HepG2 (cell line): ENCODE data around the gene PRCD. TPM values are rescaled to one million over a fixed set of nuclear protein-coding genes. Genes with fewer than 3 reads are reported as not detected.

Experiments
- FOXA3 ChIP-seq: IDR thresholded peaks from 2 replicates; pipeline ENCODE4 v1.6.1; 2016; ENCODE audit warnings: missing genetic modification reagents, missing compliant biosample characterization
- GFI1 ChIP-seq: sonication (generic); formaldehyde crosslinking; IDR thresholded peaks from 2 replicates; pipeline ENCODE4 v1.5.0; 2020; ENCODE audit warnings: missing genetic modification reagents, mild to moderate bottlenecking, borderline replicate concordance
- MIXL1 ChIP-seq: IDR thresholded peaks from 2 replicates; pipeline ENCODE4 v1.6.1; 2016
- SMARCC2 ChIP-seq: fragments of 450-650 bp; IDR thresholded peaks from 2 replicates; pipeline ENCODE4 v1.6.1; 2017; ENCODE audit warnings: antibody characterized with exemption, mild to moderate bottlenecking
- ZNF180 ChIP-seq: sonication (generic); formaldehyde crosslinking; IDR thresholded peaks from 2 replicates; pipeline ENCODE4 v1.4.0; 2020; ENCODE audit warnings: low read depth, missing genetic modification reagents, borderline replicate concordance
- ZNF331 ChIP-seq: sonication (generic); formaldehyde crosslinking; IDR thresholded peaks from 2 replicates; pipeline ENCODE4 v1.4.0; 2020; ENCODE audit warnings: missing genetic modification reagents
- ZNF382 ChIP-seq: sonication (generic); formaldehyde crosslinking; IDR thresholded peaks from 2 replicates; pipeline ENCODE4 v1.5.0; 2020; ENCODE audit warnings: missing genetic modification reagents, mild to moderate bottlenecking, borderline replicate concordance
- ZNF619 ChIP-seq: sonication (generic); formaldehyde crosslinking; IDR thresholded peaks from 2 replicates; pipeline ENCODE4 v1.4.0; 2020; ENCODE audit warnings: mild to moderate bottlenecking, missing genetic modification reagents
- ZNF775 ChIP-seq: sonication (generic); formaldehyde crosslinking; IDR thresholded peaks from 2 replicates; pipeline ENCODE4 v1.4.0; 2020; ENCODE audit warnings: missing genetic modification reagents, mild to moderate bottlenecking, moderate library complexity, borderline replicate concordance
- polyA plus RNA-seq, 8 experiments: library from polyadenylated mRNA; depleted of rRNA in 3 of 8; stranded (reverse) in 7 of 8; unstranded in 1 of 8; fragments of >200 nt; fragmentation: Illumina TruSeq in 4 of 8; extraction: Trizol in 4 of 8; gene quantifications; 2 replicates each; pipeline versions ENCODE4 v1.2.1 to v1.2.3, GENCODE V29; 2011 to 2016; ENCODE audit warnings: low read depth in 4 of 8, missing spikeins in 1 of 8, mixed read lengths in 1 of 8; ENCODE audit not compliant: insufficient read depth in 1 of 8
- total RNA-seq, 5 experiments: library from RNA; depleted of rRNA; stranded (reverse); fragments of >200 nt; fragmentation: Illumina TruSeq; extraction: Trizol; gene quantifications; 2 replicates each; pipeline ENCODE4 v1.2.3, GENCODE V29; 2016; ENCODE audit warnings: low read depth in 1 of 5
- TF ChIP-seq, protein P1 (sequence below): IDR thresholded peaks from 2 replicates; pipeline ENCODE4 v1.4.0; 2020; ENCODE audit warnings: mild to moderate bottlenecking, missing genetic modification reagents
- TF ChIP-seq, protein P2 (sequence below): sonication (generic); formaldehyde crosslinking; IDR thresholded peaks from 2 replicates; pipeline ENCODE4 v1.4.0; 2020; ENCODE audit warnings: mild to moderate bottlenecking, missing genetic modification reagents
- TF ChIP-seq, protein P3 (sequence below): sonication (generic); formaldehyde crosslinking; IDR thresholded peaks from 2 replicates; pipeline ENCODE4 v1.4.0; 2020; ENCODE audit warnings: missing genetic modification reagents
- TF ChIP-seq, protein P4 (sequence below): sonication (generic); formaldehyde crosslinking; IDR thresholded peaks from 2 replicates; pipeline ENCODE4 v1.5.1; 2020; ENCODE audit warnings: missing genetic modification reagents, mild to moderate bottlenecking, borderline replicate concordance
- TF ChIP-seq, protein P5 (sequence below): sonication (generic); formaldehyde crosslinking; IDR thresholded peaks from 2 replicates; pipeline ENCODE4 v1.9.0; 2022; ENCODE audit warnings: missing genetic modification reagents, mild to moderate bottlenecking, borderline replicate concordance
- TF ChIP-seq, protein P6 (sequence below): sonication (generic); formaldehyde crosslinking; IDR thresholded peaks from 2 replicates; pipeline ENCODE4 v1.5.0; 2020; ENCODE audit warnings: mild to moderate bottlenecking, missing genetic modification reagents, borderline replicate concordance

PRCD gene
- total and polyA plus RNA-seq, 2 of the 13 experiments (the other 11 are each of a cell fraction or from before 2014, with no cell fraction given), result 0.51 TPM; not detected in 1

DNA sequence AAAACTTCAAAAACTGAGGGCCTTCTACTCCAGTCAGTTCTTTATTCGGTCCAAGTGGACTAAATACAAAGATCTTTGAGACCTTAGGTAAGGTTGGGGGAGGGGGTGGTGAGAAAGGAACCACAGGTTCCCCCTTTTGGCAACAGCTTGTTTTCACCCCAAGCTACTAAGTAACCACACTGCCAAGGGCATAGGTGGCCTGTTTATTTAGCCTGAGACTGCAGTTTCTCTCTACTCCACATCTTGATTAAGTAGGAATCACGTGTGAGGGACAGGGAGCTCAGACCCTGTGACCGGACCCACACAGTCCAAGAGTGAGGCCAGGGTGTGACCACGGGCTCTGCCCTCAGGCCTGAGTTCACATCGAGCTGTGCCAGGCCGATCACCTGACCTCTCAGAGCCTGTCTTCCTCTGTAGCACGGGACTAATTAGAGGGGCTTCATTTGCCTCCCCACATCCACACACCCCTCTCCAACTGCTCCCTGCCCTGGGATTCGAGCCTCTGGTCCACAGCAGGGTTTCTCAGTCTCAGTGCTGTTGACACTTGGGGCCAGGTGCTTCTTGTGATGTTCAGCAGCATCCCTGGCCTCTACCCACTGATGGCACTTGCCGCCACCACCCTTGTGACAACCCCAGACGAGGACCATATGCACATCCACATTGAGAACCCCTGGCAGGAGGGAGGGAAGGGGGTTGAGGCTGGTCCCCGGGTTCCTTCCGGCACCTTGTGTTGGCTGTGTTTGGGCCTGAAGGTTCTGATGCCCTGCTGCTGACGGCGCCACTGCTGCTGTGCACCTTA is 28.0 kb downstream of the PRCD start (continued):
- TF ChIP-seq ZNF331 (CRISPR knock-in tag) (no peak), ZNF382 (CRISPR knock-in tag) (no peak), MIXL1 (CRISPR knock-in tag) (peak; percentile 17; the same call in 1 of the 2 replicates), FOXA3 (CRISPR knock-in tag) (peak; percentile 78), GFI1 (CRISPR knock-in tag) (no peak; the same call in 1 of the 2 replicates), ZNF180 (CRISPR knock-in tag) (no peak), ZNF775 (CRISPR knock-in tag) (no peak), ZNF619 (CRISPR knock-in tag) (no peak), SMARCC2 (no peak)
- TF ChIP-seq, protein P1, sequence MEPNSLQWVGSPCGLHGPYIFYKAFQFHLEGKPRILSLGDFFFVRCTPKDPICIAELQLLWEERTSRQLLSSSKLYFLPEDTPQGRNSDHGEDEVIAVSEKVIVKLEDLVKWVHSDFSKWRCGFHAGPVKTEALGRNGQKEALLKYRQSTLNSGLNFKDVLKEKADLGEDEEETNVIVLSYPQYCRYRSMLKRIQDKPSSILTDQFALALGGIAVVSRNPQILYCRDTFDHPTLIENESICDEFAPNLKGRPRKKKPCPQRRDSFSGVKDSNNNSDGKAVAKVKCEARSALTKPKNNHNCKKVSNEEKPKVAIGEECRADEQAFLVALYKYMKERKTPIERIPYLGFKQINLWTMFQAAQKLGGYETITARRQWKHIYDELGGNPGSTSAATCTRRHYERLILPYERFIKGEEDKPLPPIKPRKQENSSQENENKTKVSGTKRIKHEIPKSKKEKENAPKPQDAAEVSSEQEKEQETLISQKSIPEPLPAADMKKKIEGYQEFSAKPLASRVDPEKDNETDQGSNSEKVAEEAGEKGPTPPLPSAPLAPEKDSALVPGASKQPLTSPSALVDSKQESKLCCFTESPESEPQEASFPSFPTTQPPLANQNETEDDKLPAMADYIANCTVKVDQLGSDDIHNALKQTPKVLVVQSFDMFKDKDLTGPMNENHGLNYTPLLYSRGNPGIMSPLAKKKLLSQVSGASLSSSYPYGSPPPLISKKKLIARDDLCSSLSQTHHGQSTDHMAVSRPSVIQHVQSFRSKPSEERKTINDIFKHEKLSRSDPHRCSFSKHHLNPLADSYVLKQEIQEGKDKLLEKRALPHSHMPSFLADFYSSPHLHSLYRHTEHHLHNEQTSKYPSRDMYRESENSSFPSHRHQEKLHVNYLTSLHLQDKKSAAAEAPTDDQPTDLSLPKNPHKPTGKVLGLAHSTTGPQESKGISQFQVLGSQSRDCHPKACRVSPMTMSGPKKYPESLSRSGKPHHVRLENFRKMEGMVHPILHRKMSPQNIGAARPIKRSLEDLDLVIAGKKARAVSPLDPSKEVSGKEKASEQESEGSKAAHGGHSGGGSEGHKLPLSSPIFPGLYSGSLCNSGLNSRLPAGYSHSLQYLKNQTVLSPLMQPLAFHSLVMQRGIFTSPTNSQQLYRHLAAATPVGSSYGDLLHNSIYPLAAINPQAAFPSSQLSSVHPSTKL (CRISPR knock-in tag), result peak; percentile 64; the same call in 1 of the 2 replicates
- TF ChIP-seq, protein P2, sequence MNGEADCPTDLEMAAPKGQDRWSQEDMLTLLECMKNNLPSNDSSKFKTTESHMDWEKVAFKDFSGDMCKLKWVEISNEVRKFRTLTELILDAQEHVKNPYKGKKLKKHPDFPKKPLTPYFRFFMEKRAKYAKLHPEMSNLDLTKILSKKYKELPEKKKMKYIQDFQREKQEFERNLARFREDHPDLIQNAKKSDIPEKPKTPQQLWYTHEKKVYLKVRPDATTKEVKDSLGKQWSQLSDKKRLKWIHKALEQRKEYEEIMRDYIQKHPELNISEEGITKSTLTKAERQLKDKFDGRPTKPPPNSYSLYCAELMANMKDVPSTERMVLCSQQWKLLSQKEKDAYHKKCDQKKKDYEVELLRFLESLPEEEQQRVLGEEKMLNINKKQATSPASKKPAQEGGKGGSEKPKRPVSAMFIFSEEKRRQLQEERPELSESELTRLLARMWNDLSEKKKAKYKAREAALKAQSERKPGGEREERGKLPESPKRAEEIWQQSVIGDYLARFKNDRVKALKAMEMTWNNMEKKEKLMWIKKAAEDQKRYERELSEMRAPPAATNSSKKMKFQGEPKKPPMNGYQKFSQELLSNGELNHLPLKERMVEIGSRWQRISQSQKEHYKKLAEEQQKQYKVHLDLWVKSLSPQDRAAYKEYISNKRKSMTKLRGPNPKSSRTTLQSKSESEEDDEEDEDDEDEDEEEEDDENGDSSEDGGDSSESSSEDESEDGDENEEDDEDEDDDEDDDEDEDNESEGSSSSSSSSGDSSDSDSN (CRISPR knock-in tag), result peak; percentile 45; the same call in 1 of the 2 replicates
- TF ChIP-seq, protein P3, sequence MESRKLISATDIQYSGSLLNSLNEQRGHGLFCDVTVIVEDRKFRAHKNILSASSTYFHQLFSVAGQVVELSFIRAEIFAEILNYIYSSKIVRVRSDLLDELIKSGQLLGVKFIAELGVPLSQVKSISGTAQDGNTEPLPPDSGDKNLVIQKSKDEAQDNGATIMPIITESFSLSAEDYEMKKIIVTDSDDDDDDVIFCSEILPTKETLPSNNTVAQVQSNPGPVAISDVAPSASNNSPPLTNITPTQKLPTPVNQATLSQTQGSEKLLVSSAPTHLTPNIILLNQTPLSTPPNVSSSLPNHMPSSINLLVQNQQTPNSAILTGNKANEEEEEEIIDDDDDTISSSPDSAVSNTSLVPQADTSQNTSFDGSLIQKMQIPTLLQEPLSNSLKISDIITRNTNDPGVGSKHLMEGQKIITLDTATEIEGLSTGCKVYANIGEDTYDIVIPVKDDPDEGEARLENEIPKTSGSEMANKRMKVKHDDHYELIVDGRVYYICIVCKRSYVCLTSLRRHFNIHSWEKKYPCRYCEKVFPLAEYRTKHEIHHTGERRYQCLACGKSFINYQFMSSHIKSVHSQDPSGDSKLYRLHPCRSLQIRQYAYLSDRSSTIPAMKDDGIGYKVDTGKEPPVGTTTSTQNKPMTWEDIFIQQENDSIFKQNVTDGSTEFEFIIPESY, result no peak; the same call in 1 of the 2 replicates
- TF ChIP-seq, protein P4, sequence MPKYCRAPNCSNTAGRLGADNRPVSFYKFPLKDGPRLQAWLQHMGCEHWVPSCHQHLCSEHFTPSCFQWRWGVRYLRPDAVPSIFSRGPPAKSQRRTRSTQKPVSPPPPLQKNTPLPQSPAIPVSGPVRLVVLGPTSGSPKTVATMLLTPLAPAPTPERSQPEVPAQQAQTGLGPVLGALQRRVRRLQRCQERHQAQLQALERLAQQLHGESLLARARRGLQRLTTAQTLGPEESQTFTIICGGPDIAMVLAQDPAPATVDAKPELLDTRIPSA (CRISPR knock-in tag), result no peak
- TF ChIP-seq, protein P5, sequence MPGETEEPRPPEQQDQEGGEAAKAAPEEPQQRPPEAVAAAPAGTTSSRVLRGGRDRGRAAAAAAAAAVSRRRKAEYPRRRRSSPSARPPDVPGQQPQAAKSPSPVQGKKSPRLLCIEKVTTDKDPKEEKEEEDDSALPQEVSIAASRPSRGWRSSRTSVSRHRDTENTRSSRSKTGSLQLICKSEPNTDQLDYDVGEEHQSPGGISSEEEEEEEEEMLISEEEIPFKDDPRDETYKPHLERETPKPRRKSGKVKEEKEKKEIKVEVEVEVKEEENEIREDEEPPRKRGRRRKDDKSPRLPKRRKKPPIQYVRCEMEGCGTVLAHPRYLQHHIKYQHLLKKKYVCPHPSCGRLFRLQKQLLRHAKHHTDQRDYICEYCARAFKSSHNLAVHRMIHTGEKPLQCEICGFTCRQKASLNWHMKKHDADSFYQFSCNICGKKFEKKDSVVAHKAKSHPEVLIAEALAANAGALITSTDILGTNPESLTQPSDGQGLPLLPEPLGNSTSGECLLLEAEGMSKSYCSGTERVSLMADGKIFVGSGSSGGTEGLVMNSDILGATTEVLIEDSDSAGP (CRISPR knock-in tag), result peak; percentile 40
- TF ChIP-seq, protein P6, sequence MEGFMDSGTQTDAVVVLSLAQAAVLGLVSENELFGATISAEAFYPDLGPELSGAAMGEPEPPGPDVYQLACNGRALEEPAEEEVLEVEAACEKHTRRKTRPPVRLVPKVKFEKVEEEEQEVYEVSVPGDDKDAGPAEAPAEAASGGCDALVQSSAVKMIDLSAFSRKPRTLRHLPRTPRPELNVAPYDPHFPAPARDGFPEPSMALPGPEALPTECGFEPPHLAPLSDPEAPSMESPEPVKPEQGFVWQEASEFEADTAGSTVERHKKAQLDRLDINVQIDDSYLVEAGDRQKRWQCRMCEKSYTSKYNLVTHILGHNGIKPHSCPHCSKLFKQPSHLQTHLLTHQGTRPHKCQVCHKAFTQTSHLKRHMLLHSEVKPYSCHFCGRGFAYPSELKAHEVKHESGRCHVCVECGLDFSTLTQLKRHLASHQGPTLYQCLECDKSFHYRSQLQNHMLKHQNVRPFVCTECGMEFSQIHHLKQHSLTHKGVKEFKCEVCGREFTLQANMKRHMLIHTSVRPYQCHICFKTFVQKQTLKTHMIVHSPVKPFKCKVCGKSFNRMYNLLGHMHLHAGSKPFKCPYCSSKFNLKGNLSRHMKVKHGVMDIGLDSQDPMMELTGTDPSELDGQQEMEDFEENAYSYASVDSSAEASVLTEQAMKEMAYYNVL, result no peak
